B cell (primary cell): ENCODE data around the gene ADAMTS2.

Experiments
- EZH2 ChIP-seq: IDR thresholded peaks from 2 replicates; pipeline ENCODE4 v1.6.1; 2012; ENCODE audit warnings: borderline replicate concordance, low read depth, mild to moderate bottlenecking, moderate library complexity, low read length; ENCODE audit not compliant: insufficient read depth, poor library complexity, severe bottlenecking
- TF ChIP-seq, protein P1 (sequence below): fragments of 200-600 bp; IDR thresholded peaks from one replicate; pipeline ENCODE4 v1.8.0; 2022; ENCODE audit warnings: antibody characterized with exemption, mild to moderate bottlenecking

DNA sequence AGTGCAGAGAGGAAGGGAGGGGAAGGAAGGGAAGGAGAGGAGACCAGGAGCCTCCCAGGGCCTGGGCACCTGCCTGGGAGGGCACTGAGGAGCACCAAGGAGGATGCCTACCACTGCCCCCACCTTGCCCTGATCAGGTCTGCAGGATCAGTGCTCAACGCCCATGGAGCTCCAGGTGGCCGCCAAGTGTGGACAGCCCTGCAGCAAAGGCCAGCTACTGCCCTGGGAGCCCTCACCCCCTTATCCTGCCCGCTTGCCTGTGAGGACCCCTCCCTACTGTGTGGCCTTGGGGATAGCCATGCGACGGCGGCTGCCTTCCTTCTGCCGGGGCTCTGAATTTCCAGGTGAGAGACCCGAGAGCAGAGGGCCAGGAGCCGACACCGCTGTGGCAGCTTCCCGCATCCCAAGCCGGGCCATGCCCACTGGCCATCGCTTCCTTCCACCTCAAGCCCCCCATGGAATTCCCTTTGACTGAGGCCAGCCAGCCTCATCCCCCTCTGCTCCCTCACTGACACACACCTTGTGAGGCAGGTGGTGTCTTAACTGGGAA is 12.4 kb downstream of the ADAMTS2 start:
- TF ChIP-seq, protein P1, sequence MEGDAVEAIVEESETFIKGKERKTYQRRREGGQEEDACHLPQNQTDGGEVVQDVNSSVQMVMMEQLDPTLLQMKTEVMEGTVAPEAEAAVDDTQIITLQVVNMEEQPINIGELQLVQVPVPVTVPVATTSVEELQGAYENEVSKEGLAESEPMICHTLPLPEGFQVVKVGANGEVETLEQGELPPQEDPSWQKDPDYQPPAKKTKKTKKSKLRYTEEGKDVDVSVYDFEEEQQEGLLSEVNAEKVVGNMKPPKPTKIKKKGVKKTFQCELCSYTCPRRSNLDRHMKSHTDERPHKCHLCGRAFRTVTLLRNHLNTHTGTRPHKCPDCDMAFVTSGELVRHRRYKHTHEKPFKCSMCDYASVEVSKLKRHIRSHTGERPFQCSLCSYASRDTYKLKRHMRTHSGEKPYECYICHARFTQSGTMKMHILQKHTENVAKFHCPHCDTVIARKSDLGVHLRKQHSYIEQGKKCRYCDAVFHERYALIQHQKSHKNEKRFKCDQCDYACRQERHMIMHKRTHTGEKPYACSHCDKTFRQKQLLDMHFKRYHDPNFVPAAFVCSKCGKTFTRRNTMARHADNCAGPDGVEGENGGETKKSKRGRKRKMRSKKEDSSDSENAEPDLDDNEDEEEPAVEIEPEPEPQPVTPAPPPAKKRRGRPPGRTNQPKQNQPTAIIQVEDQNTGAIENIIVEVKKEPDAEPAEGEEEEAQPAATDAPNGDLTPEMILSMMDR: no peak
- TF ChIP-seq EZH2: no peak
